Body of pancreas (tissue), 4 donors: ENCODE data around the gene UGT1A6.

ENCODE experiments used
- POLR2A ChIP-seq, 3 donors: fragments of 450-650 bp; IDR thresholded peaks; one replicate each; pipeline ENCODE4 v1.6.1; 2016; ENCODE audit warnings: antibody characterized with exemption in 3 of 3, mild to moderate bottlenecking in 2 of 3
- TF ChIP-seq, protein P1 (sequence below), 7 experiments: fragments of 450-650 bp in 4 of 7; fragments of 200-600 bp in 3 of 7; sonication (generic) in 3 of 7; IDR thresholded peaks; one replicate each; pipeline ENCODE4 v1.5.1; 2016 to 2019; ENCODE audit warnings: antibody characterized with exemption in 7 of 7

DNA sequence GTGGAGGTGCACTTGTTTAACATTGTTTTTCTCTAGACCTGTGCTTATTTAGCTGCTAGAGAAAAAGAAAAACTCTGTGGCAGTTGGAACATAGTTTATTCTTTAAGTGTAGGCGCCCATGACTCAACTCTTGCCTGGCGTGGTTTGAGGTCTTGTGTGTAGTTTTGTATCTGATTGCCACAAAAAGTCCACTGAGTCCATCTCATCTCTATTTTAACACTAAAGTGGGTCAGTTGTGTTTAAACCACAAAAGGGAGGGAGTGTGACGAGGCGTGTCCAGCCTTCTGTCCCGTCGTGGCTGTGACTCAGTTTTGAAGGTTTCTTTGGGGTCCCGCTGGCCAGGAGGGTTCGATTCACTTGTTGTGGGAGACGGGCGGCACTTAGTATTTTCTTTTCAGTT is 36.2 kb upstream of the UGT1A6 start:
- TF ChIP-seq, protein P1, sequence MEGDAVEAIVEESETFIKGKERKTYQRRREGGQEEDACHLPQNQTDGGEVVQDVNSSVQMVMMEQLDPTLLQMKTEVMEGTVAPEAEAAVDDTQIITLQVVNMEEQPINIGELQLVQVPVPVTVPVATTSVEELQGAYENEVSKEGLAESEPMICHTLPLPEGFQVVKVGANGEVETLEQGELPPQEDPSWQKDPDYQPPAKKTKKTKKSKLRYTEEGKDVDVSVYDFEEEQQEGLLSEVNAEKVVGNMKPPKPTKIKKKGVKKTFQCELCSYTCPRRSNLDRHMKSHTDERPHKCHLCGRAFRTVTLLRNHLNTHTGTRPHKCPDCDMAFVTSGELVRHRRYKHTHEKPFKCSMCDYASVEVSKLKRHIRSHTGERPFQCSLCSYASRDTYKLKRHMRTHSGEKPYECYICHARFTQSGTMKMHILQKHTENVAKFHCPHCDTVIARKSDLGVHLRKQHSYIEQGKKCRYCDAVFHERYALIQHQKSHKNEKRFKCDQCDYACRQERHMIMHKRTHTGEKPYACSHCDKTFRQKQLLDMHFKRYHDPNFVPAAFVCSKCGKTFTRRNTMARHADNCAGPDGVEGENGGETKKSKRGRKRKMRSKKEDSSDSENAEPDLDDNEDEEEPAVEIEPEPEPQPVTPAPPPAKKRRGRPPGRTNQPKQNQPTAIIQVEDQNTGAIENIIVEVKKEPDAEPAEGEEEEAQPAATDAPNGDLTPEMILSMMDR (IDR thresholded peaks at IDR 0.05) = no peak
- no peak for TF ChIP-seq POLR2A (IDR thresholded peaks at IDR 0.05)
